Kidney epithelial cell (primary cell): ENCODE results near the gene EIF3D. TPM values are rescaled to one million over a fixed set of nuclear protein-coding genes. Genes with fewer than 3 reads are reported as not detected.
A peak's percentile ranks its signal among the peaks of the same experiment; 100 is the strongest.

Source experiments
- DNase-seq: peaks from one replicate; pipeline ENCODE4 v3.0.0-alpha.2; 2010; ENCODE audit warnings: low read depth
- H3K27me3 ChIP-seq: 2 replicates; pipeline ENCODE4 v1.6.0; 2011; ENCODE audit warnings: low read length; ENCODE audit not compliant: control insufficient read depth, insufficient read depth
- H3K36me3 ChIP-seq: 2 replicates; pipeline ENCODE4 v1.5.1; 2011; ENCODE audit warnings: low read length; ENCODE audit not compliant: control insufficient read depth, insufficient read depth
- H3K4me3 ChIP-seq: 2 replicates; pipeline ENCODE4 v1.5.1; 2011; ENCODE audit warnings: low read depth, mild to moderate bottlenecking, control low read depth, low read length
- total RNA-seq: library from RNA; depleted of rRNA; stranded (reverse); fragments of >200 nt; gene quantifications from 2 replicates; pipeline ENCODE4 v1.2.3, GENCODE V29; 2015
- TF ChIP-seq, protein P1 (sequence below): IDR thresholded peaks from 2 replicates; pipeline ENCODE4 v1.5.1; 2011; ENCODE audit warnings: mild to moderate bottlenecking, moderate library complexity, low read length, control low read depth, inconsistent platforms; ENCODE audit not compliant: insufficient read depth, poor library complexity, severe bottlenecking

The EIF3D gene
- total RNA-seq, 1 donor from 2014 or later: 619 TPM

DNA sequence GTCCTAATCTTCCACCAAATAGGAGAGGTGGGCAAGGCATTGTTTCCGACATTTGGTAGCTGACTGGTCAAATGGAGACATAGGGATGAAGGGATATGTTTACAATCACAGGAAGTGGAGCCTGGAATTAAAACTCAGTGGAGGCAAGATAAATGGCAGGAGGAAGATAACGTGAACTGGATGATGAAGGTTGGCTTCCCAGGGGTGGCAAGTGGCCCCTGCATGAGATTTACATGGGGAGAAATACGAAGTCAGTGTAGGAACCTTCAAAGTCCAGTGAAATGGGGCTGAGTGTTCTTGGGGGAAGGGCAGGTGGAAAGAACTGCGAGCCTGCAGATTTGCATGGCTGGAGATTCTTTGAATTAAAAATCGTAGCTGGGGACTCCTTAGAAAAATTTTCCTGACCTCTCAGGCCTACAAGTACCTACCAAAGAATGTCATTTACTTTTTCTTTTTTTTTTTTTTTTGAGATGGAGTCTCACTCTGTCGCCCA, 21.4 kb downstream of the EIF3D start:
- TF ChIP-seq, protein P1, sequence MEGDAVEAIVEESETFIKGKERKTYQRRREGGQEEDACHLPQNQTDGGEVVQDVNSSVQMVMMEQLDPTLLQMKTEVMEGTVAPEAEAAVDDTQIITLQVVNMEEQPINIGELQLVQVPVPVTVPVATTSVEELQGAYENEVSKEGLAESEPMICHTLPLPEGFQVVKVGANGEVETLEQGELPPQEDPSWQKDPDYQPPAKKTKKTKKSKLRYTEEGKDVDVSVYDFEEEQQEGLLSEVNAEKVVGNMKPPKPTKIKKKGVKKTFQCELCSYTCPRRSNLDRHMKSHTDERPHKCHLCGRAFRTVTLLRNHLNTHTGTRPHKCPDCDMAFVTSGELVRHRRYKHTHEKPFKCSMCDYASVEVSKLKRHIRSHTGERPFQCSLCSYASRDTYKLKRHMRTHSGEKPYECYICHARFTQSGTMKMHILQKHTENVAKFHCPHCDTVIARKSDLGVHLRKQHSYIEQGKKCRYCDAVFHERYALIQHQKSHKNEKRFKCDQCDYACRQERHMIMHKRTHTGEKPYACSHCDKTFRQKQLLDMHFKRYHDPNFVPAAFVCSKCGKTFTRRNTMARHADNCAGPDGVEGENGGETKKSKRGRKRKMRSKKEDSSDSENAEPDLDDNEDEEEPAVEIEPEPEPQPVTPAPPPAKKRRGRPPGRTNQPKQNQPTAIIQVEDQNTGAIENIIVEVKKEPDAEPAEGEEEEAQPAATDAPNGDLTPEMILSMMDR: no peak
- Histone ChIP-seq H3K4me3 (no peak overlapping the region), H3K36me3 (peaks cover 5% of the 10 kb centered on the region), H3K27me3 (no peaks in the 10 kb centered on the region)
- DNase-seq: no peak

DNA sequence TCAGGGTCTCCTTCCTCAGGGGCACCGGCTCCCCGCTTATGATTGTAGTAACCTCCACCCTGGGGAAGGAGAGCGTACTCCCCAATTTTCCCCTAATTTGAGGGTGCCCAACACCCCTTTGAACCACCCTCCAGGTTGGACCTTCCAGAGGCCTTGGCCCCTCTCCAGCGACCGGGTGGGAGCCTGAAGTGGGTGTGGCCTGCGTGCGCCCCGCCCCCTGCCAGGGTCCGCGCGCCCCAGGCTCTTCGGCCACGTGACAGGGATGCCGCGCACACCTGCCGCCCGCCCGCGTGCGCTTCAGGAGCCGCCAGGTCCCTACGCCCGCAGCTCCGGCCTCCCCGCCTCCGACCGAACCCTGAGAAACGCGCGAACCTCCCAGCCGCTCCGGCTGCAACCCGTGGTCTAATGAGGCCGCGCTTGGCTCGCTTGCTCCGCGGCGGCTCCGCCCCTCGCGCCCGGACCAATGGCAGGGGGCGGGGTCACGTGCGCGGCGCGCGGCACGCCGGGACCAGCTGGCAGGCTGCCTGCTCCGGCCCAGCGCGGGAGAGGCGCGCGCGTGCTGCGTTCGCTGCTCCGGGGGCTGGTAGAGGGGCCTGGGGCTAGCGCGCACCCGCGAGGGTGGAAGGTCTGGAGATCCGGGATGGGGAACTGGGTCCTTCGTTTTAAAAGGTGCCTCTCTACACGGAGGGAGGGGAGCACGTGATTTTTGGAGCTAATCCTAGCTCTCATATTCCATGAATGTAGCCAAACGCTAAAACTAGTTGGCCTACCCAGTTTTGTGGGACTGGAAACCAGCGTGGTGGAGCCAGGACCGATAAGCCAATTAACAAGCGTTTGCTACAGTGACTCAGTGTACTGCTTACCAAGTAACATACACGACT, 22.1 kb downstream of the EIF3D start, which contains the start of gene FOXRED2:
Gene FOXRED2 (minus strand): TSS at position 404 of the 881 bp plus-strand sequence. CDS start 618 bp downstream, outside the sequence.
- Histone ChIP-seq H3K36me3 (peaks cover 5% of the 10 kb centered on the region), H3K27me3 (no peaks in the 10 kb centered on the region), H3K4me3 (peak within 1 kb of the TSS; percentile 51)
- peak; percentile 26 for DNase-seq
- TF ChIP-seq, protein P1: no peak

DNA sequence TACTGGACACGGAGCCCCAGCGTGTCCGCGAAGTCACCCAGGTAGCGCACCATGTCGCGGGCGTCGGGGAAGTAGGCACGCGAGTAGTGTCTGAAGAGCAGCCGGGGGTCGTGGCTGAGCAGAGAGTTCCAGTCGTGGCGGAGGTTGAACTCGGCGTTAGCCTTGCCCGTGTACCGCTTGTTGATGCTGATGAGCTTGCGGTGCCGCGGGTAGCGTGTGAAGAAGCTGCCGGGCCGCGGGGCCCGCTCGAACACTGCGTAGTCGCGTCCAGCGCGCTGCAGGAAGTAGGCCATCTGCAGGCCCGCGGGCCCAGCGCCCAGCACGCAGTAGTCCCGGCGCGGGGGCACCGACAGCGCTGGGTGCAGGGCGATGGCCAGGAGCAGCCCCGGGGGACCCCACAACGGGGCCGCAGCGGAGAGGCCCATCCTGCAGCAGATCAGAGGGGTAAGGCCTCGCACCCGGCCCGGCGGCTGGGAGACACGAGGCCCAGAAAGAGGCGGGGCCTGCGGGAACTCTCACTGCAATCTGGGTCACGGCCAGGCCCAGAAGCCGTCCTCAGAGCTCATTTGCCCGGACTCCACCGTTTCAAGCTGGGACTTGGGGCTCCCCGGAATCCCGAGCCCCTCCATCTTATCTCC, 22.8 kb downstream of the EIF3D start:
- Histone ChIP-seq H3K36me3 (peaks cover 5% of the 10 kb centered on the region), H3K4me3 (peak overlapping the region; percentile 51), H3K27me3 (no peaks in the 10 kb centered on the region)
- DNase-seq: no peak
- TF ChIP-seq, protein P1: no peak

DNA sequence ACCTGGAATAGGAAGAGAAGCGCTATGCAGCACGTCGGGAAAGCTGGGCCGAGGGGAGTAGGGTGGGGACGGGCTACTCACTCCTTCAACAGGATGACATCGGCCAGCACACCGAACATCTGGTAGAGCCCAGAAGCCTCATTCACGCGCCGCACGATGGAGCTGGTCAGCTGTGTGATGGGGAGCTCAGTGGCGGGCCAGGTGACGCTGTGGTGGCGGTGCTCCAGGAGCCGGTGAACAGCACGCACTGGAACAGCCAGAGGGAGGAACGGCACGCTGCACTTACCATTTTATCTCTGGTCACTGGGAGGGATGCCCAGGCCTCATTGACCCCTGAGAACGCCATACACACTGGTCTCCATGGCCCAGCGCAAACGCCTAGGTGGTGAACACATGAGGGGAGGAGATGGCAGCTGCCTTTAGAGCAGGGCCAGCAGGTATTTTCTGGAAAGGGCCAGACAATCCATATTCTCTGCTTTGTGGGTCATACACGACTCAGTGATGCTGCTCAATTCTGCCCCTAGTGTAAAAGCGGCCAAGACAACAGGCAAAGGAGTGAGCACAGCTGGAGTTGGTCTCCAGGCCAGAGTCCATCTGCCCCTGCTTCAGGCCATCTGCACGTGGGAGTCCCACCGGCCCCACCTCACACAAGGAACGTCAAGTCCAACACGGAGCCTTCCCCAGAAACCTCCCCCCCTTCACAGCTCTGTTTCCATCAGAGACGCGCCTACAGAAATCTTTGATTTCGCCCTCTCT, 30.9 kb downstream of the EIF3D start:
- TF ChIP-seq, protein P1: no peak
- no peak overlapping the region for H3K4me3 ChIP-seq
- no peaks in the 10 kb centered on the region for H3K27me3 ChIP-seq
- no peaks in the 10 kb centered on the region for H3K36me3 ChIP-seq
- DNase-seq: no peak

DNA sequence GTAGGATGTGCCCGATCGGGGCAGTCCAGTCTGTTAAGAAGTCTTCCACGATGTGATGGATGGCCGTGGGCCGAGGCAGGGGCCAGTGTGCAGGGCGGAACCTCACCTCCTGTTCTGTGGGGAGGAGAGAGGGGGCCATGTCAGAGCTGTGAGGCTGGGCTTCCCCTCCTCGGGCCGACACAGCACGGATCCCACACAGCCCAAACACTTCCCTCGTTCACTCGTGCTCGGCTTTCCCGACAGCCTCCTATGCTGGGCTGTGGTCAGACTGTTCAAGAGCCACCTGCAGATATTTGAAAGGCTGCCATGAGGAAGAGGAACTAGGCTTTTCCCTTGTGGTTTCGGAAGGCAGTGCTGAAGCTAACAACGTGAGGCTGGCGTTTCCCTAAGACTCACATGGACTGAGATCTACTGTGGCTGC, 35.3 kb downstream of the EIF3D start:
- Histone ChIP-seq H3K27me3 (no peaks in the 10 kb centered on the region), H3K36me3 (no peaks in the 10 kb centered on the region), H3K4me3 (no peak overlapping the region)
- TF ChIP-seq, protein P1: no peak
- no peak for DNase-seq
